Measurements from ENCODE around the gene RUFY1.

GRCh38 chr5:179512452-179513000 is 37.8 kb upstream of the RUFY1 start:
- TF ChIP-seq CTCF (IDR thresholded peaks at IDR 0.05), result no peak
- no peak for TF ChIP-seq POLR2A (IDR thresholded peaks at IDR 0.05)
